Measurements from ENCODE around the gene CIROP.
A peak's percentile ranks its signal among the peaks of the same experiment; 100 is the strongest.

CIROP gene

GRCh38 chr14:23052182-23052623 is 52.6 kb downstream of the CIROP start:
- no peak overlapping the region for H2AFZ ChIP-seq (ENCODE audit: low read length)
- H3K36me3 ChIP-seq (ENCODE audit: insufficient read depth, low read length): no peaks in the 10 kb centered on the region
- H3F3A ChIP-seq (ENCODE audit: insufficient read depth, low read length): no peaks in the 10 kb centered on the region
- H3K9me3 ChIP-seq (ENCODE audit: low read length): no peaks in the 10 kb centered on the region
- H3K4me1 ChIP-seq (ENCODE audit: insufficient read depth, low read length, severe bottlenecking): peaks cover 11% of the 10 kb centered on the region
- H3K4me2 ChIP-seq (ENCODE audit: low read length): no peak overlapping the region
- H3K79me2 ChIP-seq (ENCODE audit: insufficient read depth, low read length): no peaks in the 10 kb centered on the region
- no peaks in the 10 kb centered on the region for H3K27me3 ChIP-seq (ENCODE audit: insufficient read depth, low read length)
- no peak overlapping the region for H3K9ac ChIP-seq (ENCODE audit: low read length)
- no peaks in the 10 kb centered on the region for H3K9me2 ChIP-seq (ENCODE audit: low read depth, low read length)
- H3K4me3 ChIP-seq (ENCODE audit: low read depth, low read length, poor library complexity, severe bottlenecking): no peak overlapping the region
- no peak overlapping the region for H3K27ac ChIP-seq (ENCODE audit: low read depth, low read length, poor library complexity, severe bottlenecking)
- TF ChIP-seq, protein P1, sequence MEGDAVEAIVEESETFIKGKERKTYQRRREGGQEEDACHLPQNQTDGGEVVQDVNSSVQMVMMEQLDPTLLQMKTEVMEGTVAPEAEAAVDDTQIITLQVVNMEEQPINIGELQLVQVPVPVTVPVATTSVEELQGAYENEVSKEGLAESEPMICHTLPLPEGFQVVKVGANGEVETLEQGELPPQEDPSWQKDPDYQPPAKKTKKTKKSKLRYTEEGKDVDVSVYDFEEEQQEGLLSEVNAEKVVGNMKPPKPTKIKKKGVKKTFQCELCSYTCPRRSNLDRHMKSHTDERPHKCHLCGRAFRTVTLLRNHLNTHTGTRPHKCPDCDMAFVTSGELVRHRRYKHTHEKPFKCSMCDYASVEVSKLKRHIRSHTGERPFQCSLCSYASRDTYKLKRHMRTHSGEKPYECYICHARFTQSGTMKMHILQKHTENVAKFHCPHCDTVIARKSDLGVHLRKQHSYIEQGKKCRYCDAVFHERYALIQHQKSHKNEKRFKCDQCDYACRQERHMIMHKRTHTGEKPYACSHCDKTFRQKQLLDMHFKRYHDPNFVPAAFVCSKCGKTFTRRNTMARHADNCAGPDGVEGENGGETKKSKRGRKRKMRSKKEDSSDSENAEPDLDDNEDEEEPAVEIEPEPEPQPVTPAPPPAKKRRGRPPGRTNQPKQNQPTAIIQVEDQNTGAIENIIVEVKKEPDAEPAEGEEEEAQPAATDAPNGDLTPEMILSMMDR (IDR thresholded peaks at IDR 0.05; ENCODE audit: low read length): peak; percentile 46
- TF ChIP-seq EZH2 (IDR thresholded peaks at IDR 0.05; ENCODE audit: borderline replicate concordance, low read length): no peak
- H4K20me1 ChIP-seq (ENCODE audit: insufficient read depth, low read length): no peaks in the 10 kb centered on the region

GRCh38 chr14:23051141-23052057 is 53.4 kb downstream of the CIROP start:
- Histone ChIP-seq H3F3A (ENCODE audit: insufficient read depth, low read length) (no peaks in the 10 kb centered on the region), H3K79me2 (ENCODE audit: insufficient read depth, low read length) (no peaks in the 10 kb centered on the region), H3K9ac (ENCODE audit: low read length) (no peak overlapping the region), H3K4me1 (ENCODE audit: insufficient read depth, low read length, severe bottlenecking) (peaks cover 3% of the 10 kb centered on the region), H3K36me3 (ENCODE audit: insufficient read depth, low read length) (no peaks in the 10 kb centered on the region), H3K27me3 (ENCODE audit: insufficient read depth, low read length) (no peaks in the 10 kb centered on the region), H3K4me2 (ENCODE audit: low read length) (no peak overlapping the region), H3K27ac (ENCODE audit: low read depth, low read length, poor library complexity, severe bottlenecking) (no peak overlapping the region), H4K20me1 (ENCODE audit: insufficient read depth, low read length) (no peaks in the 10 kb centered on the region), H3K9me3 (ENCODE audit: low read length) (no peaks in the 10 kb centered on the region), H3K9me2 (ENCODE audit: low read depth, low read length) (no peaks in the 10 kb centered on the region), H3K4me3 (ENCODE audit: low read depth, low read length, poor library complexity, severe bottlenecking) (no peak overlapping the region), H2AFZ (ENCODE audit: low read length) (no peak overlapping the region)
- TF ChIP-seq, protein P1 (IDR thresholded peaks at IDR 0.05; ENCODE audit: low read length): no peak
- TF ChIP-seq EZH2 (IDR thresholded peaks at IDR 0.05; ENCODE audit: borderline replicate concordance, low read length): no peak

Measured in OCI-LY1 (cell line).